Occipital lobe (tissue), 2 donors: ENCODE measurements around the gene HOXD1. TPM values are rescaled to one million over a fixed set of nuclear protein-coding genes. Genes with fewer than 3 reads are reported as not detected.

Source experiments
- DNase-seq: peaks from one replicate; lab custom pipeline; 2025; lab: John Stamatoyannopoulos, UW
- total RNA-seq: library from RNA; depleted of rRNA; stranded (reverse); fragments of >200 nt; gene quantifications from one replicate; pipeline ENCODE4 v1.2.3, GENCODE V29; 2014

The HOXD1 gene
- total RNA-seq = not detected

GRCh38 chr2:176187899-176188773 lies at the start of gene HOXD1:
Gene HOXD1, plus strand, starts transcription at chr2:176188668. Its CDS starts 134 bp downstream, at chr2:176188802.
- no peak for DNase-seq

DNA sequence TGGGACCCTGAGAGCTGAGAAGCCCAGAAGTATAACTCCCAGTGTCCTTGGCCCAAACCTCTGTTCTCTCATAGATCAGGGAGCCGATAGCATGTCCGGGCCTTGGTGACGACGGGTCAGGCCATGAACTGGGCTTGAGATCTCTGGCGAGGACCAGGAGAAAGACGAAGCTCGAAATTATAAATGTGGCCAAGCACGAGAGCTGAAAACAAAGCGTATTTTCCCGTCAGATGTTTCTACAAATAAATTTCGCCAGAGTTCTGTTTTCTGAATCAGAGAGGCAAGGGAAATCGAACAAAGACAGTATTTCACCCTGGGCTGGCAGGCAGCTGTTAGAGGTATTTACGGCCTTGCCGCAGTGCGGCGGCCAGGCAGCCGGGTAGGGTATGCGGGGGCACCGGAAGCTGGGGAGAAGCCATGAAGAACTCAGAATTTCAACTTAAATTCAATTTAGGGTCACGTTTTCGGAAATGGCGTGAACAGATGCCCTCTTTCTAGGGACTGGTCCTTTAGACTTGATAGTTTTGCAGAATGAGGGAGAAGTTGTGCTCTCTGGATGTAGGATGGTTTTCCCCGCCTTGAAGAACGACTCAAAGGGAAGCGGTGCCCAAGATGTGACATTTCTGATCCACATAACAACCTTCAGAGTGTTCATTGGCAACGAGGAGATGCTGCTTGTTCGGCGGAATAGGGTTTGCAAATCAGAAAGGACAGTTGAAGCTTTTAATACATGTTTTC lies 49.4 kb upstream of the HOXD1 start:
- DNase-seq = no peak

GRCh38 chr2:176139661-176140512 lies 48.6 kb upstream of the HOXD1 start:
- DNase-seq = no peak

GRCh38 chr2:176140513-176141317 lies 47.8 kb upstream of the HOXD1 start:
- DNase-seq = peak; percentile 54

- DNase-seq = no peak
Measured at GRCh38 chr2:176142281-176142680, 46.2 kb upstream of the HOXD1 start.

GRCh38 chr2:176145085-176145969 lies 43.1 kb upstream of the HOXD1 start:
- DNase-seq = no peak

DNA sequence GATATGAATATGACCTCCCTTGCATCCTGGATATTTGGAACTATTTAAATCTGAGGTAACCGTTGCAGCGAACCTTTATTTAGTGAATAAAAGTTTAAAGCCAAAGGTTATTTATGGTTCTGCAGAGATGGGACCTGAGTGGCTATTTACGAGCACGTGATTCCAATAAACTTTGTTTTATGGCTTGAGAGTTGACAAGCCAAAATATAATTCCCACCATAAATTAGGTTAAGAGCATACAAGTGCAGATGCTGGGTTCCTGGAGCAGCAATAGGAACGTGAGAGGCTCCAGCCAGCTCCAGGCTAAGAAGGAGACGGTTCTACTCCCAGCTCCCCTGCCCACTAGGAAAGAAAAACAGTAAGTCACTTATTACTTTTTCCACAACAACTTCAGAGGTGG lies 42.4 kb upstream of the HOXD1 start:
- no peak for DNase-seq

DNA sequence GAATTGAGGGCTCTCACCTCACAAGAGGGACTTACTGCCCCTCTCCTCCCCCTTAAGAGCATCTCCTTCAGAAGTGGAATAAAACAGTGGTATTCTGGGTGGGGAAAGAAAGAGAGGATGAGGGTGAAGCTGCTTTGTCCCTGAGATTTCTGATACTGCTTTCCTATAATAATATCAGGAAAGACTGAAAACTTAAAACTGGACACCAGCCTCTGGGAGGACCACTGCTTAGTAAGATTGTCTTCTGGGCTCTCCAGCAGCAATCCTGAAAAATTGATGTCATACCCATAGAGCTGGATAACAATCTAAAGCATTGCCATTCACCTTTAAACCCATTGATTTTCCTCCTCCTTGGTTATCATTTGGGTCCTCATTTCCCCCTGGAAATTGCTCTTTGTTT lies 41.8 kb upstream of the HOXD1 start:
- DNase-seq = no peak

DNA sequence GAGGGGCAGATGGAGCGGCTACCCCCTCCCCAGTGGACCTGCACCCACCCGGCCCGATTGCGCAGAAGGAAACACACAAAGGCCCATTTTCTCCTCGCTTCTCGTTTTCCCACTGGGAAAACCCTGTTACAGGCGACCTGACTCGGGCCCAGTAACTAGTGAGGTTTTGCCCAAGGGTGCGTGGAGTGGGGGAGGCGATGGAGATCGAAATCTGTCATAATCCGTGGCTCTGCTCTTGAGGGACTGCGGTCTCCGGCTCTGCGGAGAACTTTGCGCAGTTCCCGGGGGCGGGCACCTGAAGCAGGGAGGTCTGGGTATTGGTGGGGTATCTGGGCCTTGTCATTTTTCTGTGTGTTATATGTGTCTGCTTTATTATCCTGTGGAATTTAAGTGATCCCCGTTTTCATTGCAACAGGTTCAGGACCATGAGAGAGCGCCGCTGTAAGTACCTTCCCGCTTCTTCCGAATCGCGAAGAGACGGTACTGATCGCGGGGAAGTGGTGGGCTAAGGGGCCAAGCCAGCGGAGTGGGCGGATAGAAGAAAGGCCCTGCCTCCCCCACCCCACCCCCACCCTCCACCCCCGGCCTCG lies 41.2 kb upstream of the HOXD1 start:
- DNase-seq = no peak

- DNase-seq = no peak
Measured at GRCh38 chr2:176147800-176148496, 40.5 kb upstream of the HOXD1 start.

- DNase-seq = no peak
Measured at GRCh38 chr2:176148751-176149421, 39.6 kb upstream of the HOXD1 start.

DNA sequence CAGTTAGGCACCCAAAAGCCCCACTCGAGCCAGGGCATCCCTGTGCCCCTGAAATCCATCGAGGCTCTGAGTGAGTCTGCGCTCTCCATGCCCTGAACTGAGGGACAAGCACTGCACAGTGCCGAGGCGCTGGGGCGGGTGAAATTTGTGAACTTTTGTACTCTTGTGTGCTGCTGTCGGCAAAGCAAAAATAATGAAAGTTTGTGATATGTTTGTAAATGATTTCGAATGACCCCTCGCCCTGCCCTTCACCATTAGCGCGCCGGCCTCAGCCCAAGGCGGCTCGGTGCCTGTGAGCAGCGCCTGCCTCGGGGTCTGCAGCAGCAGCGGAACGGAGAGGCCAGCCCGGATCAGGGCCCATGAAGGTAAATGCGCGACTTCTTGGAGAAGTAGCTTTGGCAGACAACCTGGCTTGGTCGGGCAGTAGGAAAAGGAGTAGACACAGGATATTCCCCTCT lies 39.0 kb upstream of the HOXD1 start:
- no peak for DNase-seq

DNA sequence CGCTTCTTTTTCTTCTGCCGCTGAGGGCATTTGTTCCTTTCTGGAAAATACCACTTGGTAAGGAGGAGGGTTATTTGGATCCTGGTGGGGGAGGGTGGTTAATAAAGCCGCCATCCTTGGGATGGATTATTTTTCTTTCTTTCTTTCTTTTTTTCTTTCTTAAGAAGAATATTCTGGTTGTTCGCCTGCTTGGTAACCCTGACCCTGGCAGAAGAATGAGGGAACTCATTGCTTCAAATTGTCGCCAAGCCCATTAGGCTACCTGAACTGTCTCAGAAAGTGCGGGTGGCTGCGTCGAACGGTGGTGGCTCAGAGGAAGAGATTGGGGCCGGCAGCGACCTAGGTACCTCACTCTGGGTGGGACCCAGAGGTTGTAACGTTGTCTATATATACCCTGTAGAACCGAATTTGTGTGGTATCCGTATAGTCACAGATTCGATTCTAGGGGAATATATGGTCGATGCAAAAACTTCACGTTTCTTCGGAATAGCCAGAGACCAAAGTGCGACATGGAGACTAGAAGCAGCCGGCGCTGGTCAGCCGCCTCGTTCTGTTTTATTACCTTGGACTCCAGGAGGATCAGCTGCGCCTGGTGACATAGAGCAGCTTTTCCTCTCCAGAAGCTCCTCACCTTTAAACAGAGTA lies 38.4 kb upstream of the HOXD1 start:
- no peak for DNase-seq

DNA sequence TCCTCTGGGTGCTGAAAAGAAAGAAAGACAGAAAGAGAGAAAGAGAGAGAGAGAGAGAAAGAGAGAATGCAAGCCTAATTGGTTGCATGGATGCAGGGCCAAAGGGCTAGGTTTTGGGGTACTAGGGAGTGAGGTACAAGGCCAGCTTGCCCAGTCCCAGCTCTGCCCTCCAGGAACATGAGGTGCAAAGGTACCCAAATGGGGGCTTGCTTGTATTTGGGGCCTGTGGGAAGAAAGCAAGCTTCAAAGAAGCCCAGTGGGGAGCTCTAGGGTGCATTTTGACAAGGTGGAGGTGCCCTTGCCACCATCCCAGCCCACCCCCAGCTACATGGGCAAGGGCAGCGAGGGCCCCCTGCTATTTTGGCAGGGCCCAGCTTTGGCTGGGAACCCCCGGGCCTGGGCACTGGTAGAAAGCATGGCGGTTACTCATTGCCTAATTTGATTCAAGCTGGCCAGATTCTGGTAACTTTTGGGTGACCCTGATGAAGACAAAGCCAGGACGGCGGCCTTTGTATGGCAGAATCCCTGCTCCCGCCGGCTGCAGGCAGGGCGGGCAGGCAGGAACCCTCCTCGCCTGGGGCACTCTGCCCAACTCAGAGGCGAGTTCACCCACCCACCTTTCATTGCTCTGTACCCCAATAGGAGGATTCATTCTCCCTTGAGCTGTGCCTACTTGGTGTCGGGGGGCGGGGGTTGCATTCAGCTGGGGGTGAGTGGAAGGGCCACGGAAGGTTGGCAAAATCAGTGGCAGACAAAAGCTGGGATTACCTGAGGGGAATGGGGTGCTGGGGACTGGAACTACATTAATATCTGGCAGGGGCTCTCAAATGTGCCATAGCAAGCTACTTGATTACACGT lies 37.7 kb upstream of the HOXD1 start:
- DNase-seq = no peak

DNA sequence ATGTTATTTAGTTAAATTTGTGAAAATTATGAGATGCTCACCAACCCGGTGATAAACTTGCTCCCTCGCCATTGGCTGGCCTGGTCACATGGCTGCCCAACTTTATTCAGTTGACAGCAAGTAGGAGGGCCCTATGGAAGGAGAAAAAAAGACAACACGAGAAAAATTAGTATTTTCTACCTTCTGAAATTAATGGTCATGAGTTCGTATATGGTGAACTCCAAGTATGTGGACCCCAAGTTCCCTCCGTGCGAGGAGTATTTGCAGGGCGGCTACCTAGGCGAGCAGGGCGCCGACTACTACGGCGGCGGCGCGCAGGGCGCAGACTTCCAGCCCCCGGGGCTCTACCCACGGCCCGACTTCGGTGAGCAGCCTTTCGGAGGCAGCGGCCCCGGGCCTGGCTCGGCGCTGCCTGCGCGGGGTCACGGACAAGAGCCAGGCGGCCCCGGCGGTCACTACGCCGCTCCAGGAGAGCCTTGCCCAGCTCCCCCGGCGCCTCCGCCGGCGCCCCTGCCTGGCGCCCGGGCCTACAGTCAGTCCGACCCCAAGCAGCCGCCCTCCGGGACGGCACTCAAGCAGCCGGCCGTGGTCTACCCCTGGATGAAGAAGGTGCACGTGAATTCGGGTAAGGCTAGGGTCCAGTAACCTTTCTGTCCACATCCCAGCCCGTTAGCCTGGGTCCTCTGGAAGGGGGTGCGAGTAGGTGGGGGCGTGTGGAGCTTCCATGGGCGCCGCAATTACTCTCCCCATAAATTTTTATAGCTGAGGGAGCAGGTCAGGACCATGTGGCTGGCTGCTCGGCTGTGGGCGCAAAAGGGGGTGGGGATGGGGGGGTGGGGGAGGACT lies 36.8 kb upstream of the HOXD1 start, which contains the start of gene HOXD4:
Gene HOXD4, plus strand, starts transcription at position 109 of the 846 bp plus-strand sequence. Its CDS starts 84 bp downstream, at position 193.
- DNase-seq = no peak
